Activated CD4-positive, alpha-beta T cell treated with anti-CD3 and anti-CD28 coated beads, Interleukin-2, Interleukin-6, amounts not matched to agents 100 ng/mL and 50 ng/mL, durations not matched to agents 16 hours and 8 hours (primary cell): Measurements from ENCODE around the gene LSM14B.
A peak's percentile ranks its signal among the peaks of the same experiment; 100 is the strongest.

ENCODE experiments used
- DNase-seq: peaks from one replicate; pipeline ENCODE4 v3.0.0-alpha.2; 2020

The LSM14B gene

GRCh38 chr20:62133051-62133845 is 11.0 kb downstream of the LSM14B start:
- DNase-seq: no peak

GRCh38 chr20:62133864-62134263 is 11.6 kb downstream of the LSM14B start:
- no peak for DNase-seq

GRCh38 chr20:62134735-62135231 is 12.5 kb downstream of the LSM14B start:
- DNase-seq: no peak

- no peak for DNase-seq
Observed at GRCh38 chr20:62135573-62136266, 13.4 kb downstream of the LSM14B start.

- peak; percentile 68 for DNase-seq
Observed at GRCh38 chr20:62136283-62137091, 14.2 kb downstream of the LSM14B start.

GRCh38 chr20:62137092-62137384 is 14.8 kb downstream of the LSM14B start:
- no peak for DNase-seq

GRCh38 chr20:62137478-62138203 is 15.4 kb downstream of the LSM14B start:
- no peak for DNase-seq

- DNase-seq: no peak
Observed at GRCh38 chr20:62138204-62138543, 15.9 kb downstream of the LSM14B start.

GRCh38 chr20:62138912-62139311 is 16.6 kb downstream of the LSM14B start:
- no peak for DNase-seq

- DNase-seq: no peak
Observed at GRCh38 chr20:62139636-62140035, 17.4 kb downstream of the LSM14B start.

GRCh38 chr20:62141043-62141396 is 18.7 kb downstream of the LSM14B start:
- no peak for DNase-seq

GRCh38 chr20:62141397-62142251 is 19.3 kb downstream of the LSM14B start:
- DNase-seq: peak; percentile 37

GRCh38 chr20:62142252-62143080 is 20.2 kb downstream of the LSM14B start:
- peak; percentile 32 for DNase-seq

GRCh38 chr20:62143081-62143956 is 21.0 kb downstream of the LSM14B start, which contains the start of the genes PSMA7 and SS18L1:
PSMA7 (minus strand) TSS chr20:62143394; CDS start chr20:62143303, 91 bp downstream.
SS18L1 (plus strand) TSS chr20:62143769; CDS start chr20:62143821, 52 bp downstream.
- peak; percentile 88 for DNase-seq

- DNase-seq: peak; percentile 75
Observed at GRCh38 chr20:62143957-62144825, 21.9 kb downstream of the LSM14B start.

GRCh38 chr20:62145688-62146018 is 23.4 kb downstream of the LSM14B start:
- DNase-seq: no peak

- no peak for DNase-seq
Observed at GRCh38 chr20:62146019-62146755, 23.9 kb downstream of the LSM14B start.

- no peak for DNase-seq
Observed at GRCh38 chr20:62147125-62147524, 24.9 kb downstream of the LSM14B start.
